ENCODE data around the gene INHBB. TPM values are rescaled to one million over a fixed set of nuclear protein-coding genes. Genes with fewer than 3 reads are reported as not detected.

The INHBB gene
- polyA plus RNA-seq, 1 donor from 2014 or later: not detected

DNA sequence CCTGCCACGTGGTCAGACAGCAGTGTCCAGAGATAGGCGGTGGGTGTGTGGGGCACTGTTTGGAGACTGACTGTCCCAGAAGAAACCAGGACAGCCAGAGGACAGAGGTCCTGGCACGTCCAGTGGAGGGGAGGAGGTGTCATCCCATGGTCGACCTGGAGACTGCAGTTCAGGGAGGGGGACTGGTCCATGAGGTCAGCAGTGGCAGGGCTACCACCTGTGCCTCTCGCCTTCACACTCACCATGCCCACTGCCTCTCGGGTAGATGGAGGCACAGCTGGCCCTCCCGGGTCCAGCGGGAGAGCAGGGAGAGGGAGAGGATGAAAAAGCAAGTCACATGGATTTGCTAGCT lies 53.9 kb downstream of the INHBB start:
- Histone ChIP-seq H4K20me1 (ENCODE audit: insufficient read depth) (no peaks in the 10 kb centered on the region), H3K4me2 (ENCODE audit: low read length) (no peak overlapping the region), H3F3A (ENCODE audit: insufficient read depth, low read length, poor library complexity, severe bottlenecking) (no peaks in the 10 kb centered on the region), H3K4me3 (ENCODE audit: low read length) (no peak overlapping the region), H3K9me2 (ENCODE audit: insufficient read depth, low read length) (no peaks in the 10 kb centered on the region), H2AFZ (ENCODE audit: low read depth, low read length) (no peak overlapping the region), H3K79me2 (replicated peaks; ENCODE audit: insufficient read depth, low read length) (no peaks in the 10 kb centered on the region), H3K9ac (ENCODE audit: low read length) (no peak overlapping the region), H3K36me3 (ENCODE audit: insufficient read depth, low read length) (no peaks in the 10 kb centered on the region), H3K27ac (ENCODE audit: low read length) (no peak overlapping the region), H3K9me3 (ENCODE audit: low read length) (no peaks in the 10 kb centered on the region), H3K27me3 (ENCODE audit: insufficient read depth, low read depth, low read length) (no peaks in the 10 kb centered on the region)
- TF ChIP-seq POLR2AphosphoS5 (IDR thresholded peaks at IDR 0.05): no peak

DNA sequence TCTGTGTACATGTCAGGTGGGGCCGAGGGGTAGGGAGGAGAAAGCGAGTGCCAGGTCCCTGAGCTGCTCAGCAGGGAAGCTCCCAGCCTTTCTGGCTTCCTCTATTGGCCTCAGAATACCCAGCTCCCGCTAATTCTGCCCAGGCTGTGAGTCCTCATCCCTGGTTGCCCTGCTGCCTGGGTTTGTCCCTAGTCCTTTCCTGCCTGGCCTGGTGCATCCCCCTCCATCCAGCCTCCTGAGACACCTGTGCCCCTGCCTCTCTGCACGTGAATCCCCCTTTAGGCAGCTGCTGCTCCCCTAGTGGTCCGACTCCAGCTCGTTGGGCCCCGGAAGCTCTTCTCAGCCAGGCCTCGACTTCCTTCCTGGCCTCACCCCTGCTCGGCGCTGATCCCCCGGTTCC lies 54.6 kb downstream of the INHBB start:
- H2AFZ ChIP-seq (ENCODE audit: low read depth, low read length): no peak overlapping the region
- no peak overlapping the region for H3K9ac ChIP-seq (ENCODE audit: low read length)
- H3K4me3 ChIP-seq (ENCODE audit: low read length): no peak overlapping the region
- H3K79me2 ChIP-seq (replicated peaks; ENCODE audit: insufficient read depth, low read length): no peaks in the 10 kb centered on the region
- no peaks in the 10 kb centered on the region for H4K20me1 ChIP-seq (ENCODE audit: insufficient read depth)
- no peaks in the 10 kb centered on the region for H3F3A ChIP-seq (ENCODE audit: insufficient read depth, low read length, poor library complexity, severe bottlenecking)
- TF ChIP-seq EP300 (conservative IDR thresholded peaks at IDR 0.05; ENCODE audit: poor library complexity, severe bottlenecking) (no peak), POLR2AphosphoS5 (IDR thresholded peaks at IDR 0.05) (no peak), EZH2 (IDR thresholded peaks at IDR 0.05; ENCODE audit: borderline replicate concordance, insufficient read depth, low read length, poor library complexity, severe bottlenecking) (no peak), MXI1 (conservative IDR thresholded peaks at IDR 0.05; ENCODE audit: poor library complexity, severe bottlenecking) (no peak), RAD21 (conservative IDR thresholded peaks at IDR 0.05) (no peak), SMC3 (conservative IDR thresholded peaks at IDR 0.05; ENCODE audit: poor library complexity) (no peak)
- TF ChIP-seq, protein P1, sequence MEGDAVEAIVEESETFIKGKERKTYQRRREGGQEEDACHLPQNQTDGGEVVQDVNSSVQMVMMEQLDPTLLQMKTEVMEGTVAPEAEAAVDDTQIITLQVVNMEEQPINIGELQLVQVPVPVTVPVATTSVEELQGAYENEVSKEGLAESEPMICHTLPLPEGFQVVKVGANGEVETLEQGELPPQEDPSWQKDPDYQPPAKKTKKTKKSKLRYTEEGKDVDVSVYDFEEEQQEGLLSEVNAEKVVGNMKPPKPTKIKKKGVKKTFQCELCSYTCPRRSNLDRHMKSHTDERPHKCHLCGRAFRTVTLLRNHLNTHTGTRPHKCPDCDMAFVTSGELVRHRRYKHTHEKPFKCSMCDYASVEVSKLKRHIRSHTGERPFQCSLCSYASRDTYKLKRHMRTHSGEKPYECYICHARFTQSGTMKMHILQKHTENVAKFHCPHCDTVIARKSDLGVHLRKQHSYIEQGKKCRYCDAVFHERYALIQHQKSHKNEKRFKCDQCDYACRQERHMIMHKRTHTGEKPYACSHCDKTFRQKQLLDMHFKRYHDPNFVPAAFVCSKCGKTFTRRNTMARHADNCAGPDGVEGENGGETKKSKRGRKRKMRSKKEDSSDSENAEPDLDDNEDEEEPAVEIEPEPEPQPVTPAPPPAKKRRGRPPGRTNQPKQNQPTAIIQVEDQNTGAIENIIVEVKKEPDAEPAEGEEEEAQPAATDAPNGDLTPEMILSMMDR (IDR thresholded peaks at IDR 0.05; ENCODE audit: poor library complexity, severe bottlenecking): no peak
- H3K36me3 ChIP-seq (ENCODE audit: insufficient read depth, low read length): no peaks in the 10 kb centered on the region
- H3K4me2 ChIP-seq (ENCODE audit: low read length): no peak overlapping the region
- no peaks in the 10 kb centered on the region for H3K9me3 ChIP-seq (ENCODE audit: low read length)
- no peaks in the 10 kb centered on the region for H3K9me2 ChIP-seq (ENCODE audit: insufficient read depth, low read length)
- H3K27me3 ChIP-seq (ENCODE audit: insufficient read depth, low read depth, low read length): no peaks in the 10 kb centered on the region
- no peak overlapping the region for H3K27ac ChIP-seq (ENCODE audit: low read length)

Other genes with a start within 250 kb of the INHBB start
- 4.4 and 5.7 TPM in 2 replicates for gene TMEM185B, start 122.7 kb upstream of the INHBB start, polyA plus RNA-seq
- gene RALB, start 93.3 kb upstream of the INHBB start, polyA plus RNA-seq: 46.0 and 50.6 TPM in 2 replicates

Data from neural cell (in vitro differentiated cells).